K562 (cell line): ENCODE measurements around the gene ARHGEF10L.

Source experiments
- GTF2F1 ChIP-seq: IDR thresholded peaks from 2 replicates; pipeline ENCODE4 v1.6.1; 2011; ENCODE audit warnings: low read depth, low read length, improper control_type of control experiment
- HCFC1 ChIP-seq: IDR thresholded peaks from 2 replicates; pipeline ENCODE4 v1.6.1; 2012; ENCODE audit warnings: low read depth, low read length, improper control_type of control experiment
- HDAC6 ChIP-seq: IDR thresholded peaks from 2 replicates; pipeline ENCODE4 v1.6.1; 2012; ENCODE audit warnings: low read depth, mild to moderate bottlenecking, control low read depth, inconsistent platforms, low read length, moderate library complexity
- HEY1 ChIP-seq: fragments of 250-450 bp; sonication (Bioruptor Pico); IDR thresholded peaks from 2 replicates; pipeline ENCODE4 v1.5.0; 2020; ENCODE audit warnings: mild to moderate bottlenecking, moderate library complexity, borderline replicate concordance
- NR1H2 ChIP-seq: sonication (generic); formaldehyde crosslinking; IDR thresholded peaks from 2 replicates; pipeline ENCODE4 v1.4.0; 2020; ENCODE audit warnings: mild to moderate bottlenecking, missing genetic modification reagents
- PHF21A ChIP-seq: fragments of 450-650 bp; IDR thresholded peaks from 2 replicates; pipeline ENCODE4 v1.6.1; 2017; ENCODE audit warnings: low read depth, borderline replicate concordance
- PHF8 ChIP-seq: fragments of 200-600 bp; sonication (generic); IDR thresholded peaks from 2 replicates; pipeline ENCODE4 v1.6.1; 2012; ENCODE audit warnings: mixed run types, mild to moderate bottlenecking, inconsistent platforms, low read length, moderate library complexity, borderline replicate concordance
- POLR2A ChIP-seq: fragments of 450-650 bp; conservative IDR thresholded peaks from 2 replicates; pipeline ENCODE4 v1.6.1; 2016
- RBFOX2 ChIP-seq: fragments of 200-400 bp; formaldehyde crosslinking; IDR thresholded peaks from 2 replicates; pipeline ENCODE4 v1.6.1; 2017; ENCODE audit warnings: low read depth, mild to moderate bottlenecking, low read length, moderate library complexity
- SMC3 ChIP-seq: conservative IDR thresholded peaks from 2 replicates; pipeline ENCODE4 v1.6.1; 2011; ENCODE audit warnings: low read depth, low read length, improper control_type of control experiment; ENCODE audit not compliant: insufficient read depth
- ZFP36 ChIP-seq: fragments of 150-350 bp; IDR thresholded peaks from 2 replicates; pipeline ENCODE4 v1.6.1; 2018; ENCODE audit warnings: low read length, low read depth; ENCODE audit not compliant: partially characterized antibody
- TF ChIP-seq, protein P1 (sequence below), 3 experiments: IDR thresholded peaks in 2 of 3; conservative IDR thresholded peaks in 1 of 3; 2 replicates each; pipeline ENCODE4 v1.5.1; 2011 to 2012; ENCODE audit warnings: low read length in 3 of 3, mild to moderate bottlenecking in 3 of 3, control low read depth in 2 of 3, improper control_type of control experiment in 1 of 3, inconsistent platforms in 1 of 3, low read depth in 1 of 3, mixed read lengths in 1 of 3, moderate library complexity in 1 of 3; ENCODE audit not compliant: insufficient read depth in 2 of 3
- TF ChIP-seq, protein P2 (sequence below): sonication (generic); formaldehyde crosslinking; IDR thresholded peaks from 2 replicates; pipeline ENCODE4 v1.9.0; 2022; ENCODE audit warnings: mild to moderate bottlenecking, missing genetic modification reagents

DNA sequence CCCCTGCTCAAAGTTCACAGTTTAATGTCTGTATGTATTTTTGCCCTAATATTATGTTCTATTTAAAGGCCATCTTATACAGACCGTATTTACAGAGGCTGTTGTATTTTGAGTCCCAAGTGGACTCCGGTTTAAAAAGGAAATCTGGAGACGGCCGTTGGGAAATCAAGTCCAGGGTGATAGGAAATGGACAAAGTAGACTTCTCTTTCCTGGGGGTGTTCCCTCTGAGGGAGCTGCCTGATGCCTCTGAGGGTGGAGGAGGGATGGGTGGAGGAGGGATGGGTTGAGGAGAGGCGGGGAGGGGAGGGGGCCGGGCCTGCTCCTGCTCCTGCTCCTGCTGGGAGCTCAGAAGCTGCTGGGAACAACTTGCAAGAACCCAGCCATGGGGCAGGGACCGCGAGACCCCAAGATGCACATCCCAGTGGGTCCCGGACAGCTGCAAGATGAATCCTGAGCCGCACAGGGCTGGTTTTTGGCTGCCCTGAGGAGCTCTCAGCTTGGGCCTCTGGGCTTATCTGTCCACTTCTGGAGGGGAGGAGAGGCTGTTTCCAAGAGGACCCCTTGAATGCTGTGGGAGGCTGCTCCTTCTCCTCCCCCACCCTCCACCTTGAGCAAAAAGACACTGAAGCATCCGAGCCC, 203.6 kb downstream of the ARHGEF10L start:
- TF ChIP-seq NR1H2 (CRISPR knock-in tag) (no peak), RBFOX2 (no peak), GTF2F1 (no peak), ZFP36 (no peak), HDAC6 (no peak), HCFC1 (no peak), PHF21A (no peak), POLR2A (no peak), PHF8 (no peak), HEY1 (CRISPR knock-in tag) (no peak), SMC3 (no peak)
- TF ChIP-seq, protein P1, sequence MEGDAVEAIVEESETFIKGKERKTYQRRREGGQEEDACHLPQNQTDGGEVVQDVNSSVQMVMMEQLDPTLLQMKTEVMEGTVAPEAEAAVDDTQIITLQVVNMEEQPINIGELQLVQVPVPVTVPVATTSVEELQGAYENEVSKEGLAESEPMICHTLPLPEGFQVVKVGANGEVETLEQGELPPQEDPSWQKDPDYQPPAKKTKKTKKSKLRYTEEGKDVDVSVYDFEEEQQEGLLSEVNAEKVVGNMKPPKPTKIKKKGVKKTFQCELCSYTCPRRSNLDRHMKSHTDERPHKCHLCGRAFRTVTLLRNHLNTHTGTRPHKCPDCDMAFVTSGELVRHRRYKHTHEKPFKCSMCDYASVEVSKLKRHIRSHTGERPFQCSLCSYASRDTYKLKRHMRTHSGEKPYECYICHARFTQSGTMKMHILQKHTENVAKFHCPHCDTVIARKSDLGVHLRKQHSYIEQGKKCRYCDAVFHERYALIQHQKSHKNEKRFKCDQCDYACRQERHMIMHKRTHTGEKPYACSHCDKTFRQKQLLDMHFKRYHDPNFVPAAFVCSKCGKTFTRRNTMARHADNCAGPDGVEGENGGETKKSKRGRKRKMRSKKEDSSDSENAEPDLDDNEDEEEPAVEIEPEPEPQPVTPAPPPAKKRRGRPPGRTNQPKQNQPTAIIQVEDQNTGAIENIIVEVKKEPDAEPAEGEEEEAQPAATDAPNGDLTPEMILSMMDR (IDR thresholded peaks at IDR 0.05 in 2 of 3, conservative IDR thresholded peaks at IDR 0.05 in 1 of 3; ENCODE audit: insufficient read depth in 2 of 3, low read depth in 1 of 3, low read length in 3 of 3): no peak
- TF ChIP-seq, protein P2, sequence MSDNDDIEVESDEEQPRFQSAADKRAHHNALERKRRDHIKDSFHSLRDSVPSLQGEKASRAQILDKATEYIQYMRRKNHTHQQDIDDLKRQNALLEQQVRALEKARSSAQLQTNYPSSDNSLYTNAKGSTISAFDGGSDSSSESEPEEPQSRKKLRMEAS (CRISPR knock-in tag): no peak
